Measurements from ENCODE around the gene TFAP2A. TPM values are rescaled to one million over a fixed set of nuclear protein-coding genes. Genes with fewer than 3 reads are reported as not detected.

TFAP2A gene
- total and polyA plus RNA-seq, 10 of the 15 experiments (the other 5 are each of a cell fraction or from before 2014, with no cell fraction given), result 0.05 to 0.46 (median 0.17) TPM; not detected in 4

- TF ChIP-seq PRDM15 (CRISPR knock-in tag; IDR thresholded peaks at IDR 0.05), result no peak
- no peak for TF ChIP-seq IRF4 (IDR thresholded peaks at IDR 0.05; ENCODE audit: low read depth, low read length)
- no peak for TF ChIP-seq MYB (IDR thresholded peaks at IDR 0.05; ENCODE audit: borderline replicate concordance, low read depth, low read length)
- no peak for TF ChIP-seq MLLT1 (IDR thresholded peaks at IDR 0.05)
- no peak for TF ChIP-seq SREBF1 (IDR thresholded peaks at IDR 0.05; ENCODE audit: low read length)
- TF ChIP-seq RAD21 (IDR thresholded peaks at IDR 0.05; ENCODE audit: insufficient read depth, low read depth, low read length), result 0 out of 2 replicates have a peak, but pooled peaks have one; percentile 13
- no peak for FAIRE-seq
- no peaks in the 10 kb centered on the region for H3K36me3 ChIP-seq (ENCODE audit: control insufficient read depth in 2 of 2, insufficient read depth in 2 of 2, low read length in 1 of 2)
- H3K9ac ChIP-seq (ENCODE audit: control insufficient read depth, insufficient read depth, low read length), result no peak overlapping the region
- H3K4me1 ChIP-seq (ENCODE audit: control insufficient read depth, insufficient read depth, low read length), result no peaks in the 10 kb centered on the region
- POLR2A ChIA-PET, result no interaction called here
- DNase-seq (ENCODE audit: low read depth, low spot score), result no peak
- no peaks in the 10 kb centered on the region for H3K79me2 ChIP-seq (ENCODE audit: control insufficient read depth, insufficient read depth, low read length)
- intact Hi-C loops (cut with micrococcal nuclease; ENCODE audit: unreplicated experiment), result no loop called here
- in situ Hi-C loops (cut with MboI), result no loop called here
- peaks cover 0 to 3% of the 10 kb centered on the region in 2 experiments; a peak in 1 of 4 replicates for H3K27me3 ChIP-seq (replicated peaks in 1 of 2; ENCODE audit: control insufficient read depth in 2 of 2, insufficient read depth in 2 of 2, low read length in 1 of 2)
- H3K4me2 ChIP-seq (ENCODE audit: control insufficient read depth, insufficient read depth), result no peak overlapping the region
- no TSS peak for BruUV-seq (replicated peaks)
- CTCF ChIA-PET, result interaction anchor here (0.8 to 3.0 kb wide), 5 partner anchors 12 to 617 kb away, joined by 3 to 28 read pairs (median 3); no protein-coding TSS in a partner anchor
- no peak overlapping the region for H2AFZ ChIP-seq (ENCODE audit: control insufficient read depth, low read depth, low read length)
- peak; percentile 30; the same call in 1 of the 3 replicates for ATAC-seq
- WGBS (ENCODE audit: insufficient coverage, insufficient replicate concordance, low lambda C conversion rate, missing lambda C conversion rate), result 20% methylated on average over 6 of the region's 6 CpGs
- H4K20me1 ChIP-seq (ENCODE audit: control insufficient read depth, insufficient read depth), result no peaks in the 10 kb centered on the region
- H3K9me3 ChIP-seq (replicated peaks; ENCODE audit: control insufficient read depth, insufficient read depth, low read length), result no peaks in the 10 kb centered on the region
- SMC1A ChIA-PET (ENCODE audit: uncharacterized antibody, unreplicated experiment), result interaction anchor here (1.0 to 1.5 kb wide), 3 partner anchors 13 to 16 kb away, joined by 3 to 7 read pairs (median 3); no protein-coding TSS in a partner anchor
- H3K4me3 ChIP-seq, result no peak overlapping the region
- RAD21 ChIA-PET (ENCODE audit: unreplicated experiment), result interaction anchor here (1.0 to 1.7 kb wide), 4 partner anchors 12 to 27 kb away, joined by 3 to 9 read pairs (median 5); no protein-coding TSS in a partner anchor
- no peak overlapping the region for H3K27ac ChIP-seq (ENCODE audit: control insufficient read depth, insufficient read depth)
Measured at GRCh38 chr6:10451394-10451793, 36.5 kb upstream of the TFAP2A start.
